K562 (cell line): ENCODE results near the gene CYLC2. TPM values are rescaled to one million over a fixed set of nuclear protein-coding genes. Genes with fewer than 3 reads are reported as not detected.

Experiments
- ATAC-seq: fragments of 200-7000 bp; cut with Tn5 transposase; 3 replicates; pipeline ENCODE4 v1.9.1; 2020; ENCODE audit warnings: moderate library complexity
- BruUV-seq: library from RNA; stranded (reverse); fragments of 400-500 nt; replicated peaks from 2 replicates; lab custom pipeline; 2021; lab: Mats Ljungman, UMichigan
- CTCF ChIA-PET: fragments of 300-600 bp; formaldehyde crosslinking; extraction: SDS; loops from one replicate; lab custom pipeline; 2021; ENCODE audit warnings: low intra/inter-chr PET ratio; lab: Yijun Ruan, JAX
- POLR2A ChIA-PET: fragments of 300-600, 350-650 bp; sonication (Branson Sonifier 250); formaldehyde crosslinking; extraction: SDS; loops from one replicate; lab custom pipeline; 2021; ENCODE audit warnings: antibody characterized with exemption, inconsistent platforms; lab: Yijun Ruan, JAX
- DNase-seq, 4 experiments: peaks; one replicate each; pipeline versions ENCODE4 v3.0.0 to v3.0.0-alpha.2; 2011 to 2018; ENCODE audit warnings: low spot score in 3 of 4, mixed read lengths in 3 of 4; ENCODE audit errors: extremely low read depth in 1 of 4
- FAIRE-seq: peaks from 2 replicates; lab custom pipeline; 2011; peaks lifted over from hg19 to GRCh38; lab: Jason Lieb, UNC
- H2AFZ ChIP-seq: 2 replicates; pipeline ENCODE4 v1.6.0; 2011; ENCODE audit warnings: low read depth, low read length, control low read depth, inconsistent platforms
- H3K27ac ChIP-seq: fragments of 200-600 bp; 3 replicates; pipeline ENCODE4 v1.8.0; 2011; ENCODE audit warnings: low read depth, mild to moderate bottlenecking, control low read depth, inconsistent platforms, low read length, moderate library complexity, mixed read lengths; ENCODE audit errors: extremely low read depth
- H3K27me3 ChIP-seq, 2 experiments: fragments of 300-600 bp in 1 of 2; 2 replicates in 1 of 2; 3 replicates in 1 of 2; pipeline versions ENCODE4 v1.6.0 to v1.8.0; 2011; ENCODE audit warnings: inconsistent platforms in 2 of 2, low read length in 2 of 2, mild to moderate bottlenecking in 1 of 2, mixed read lengths in 1 of 2, moderate library complexity in 1 of 2; ENCODE audit not compliant: control insufficient read depth in 2 of 2, insufficient read depth in 2 of 2
- H3K36me3 ChIP-seq: fragments of 300-600 bp; 3 replicates; pipeline ENCODE4 v1.8.0; 2011; ENCODE audit warnings: mild to moderate bottlenecking, low read length, inconsistent platforms; ENCODE audit not compliant: control insufficient read depth, insufficient read depth
- H3K4me1 ChIP-seq, 2 experiments: fragments of 200-600 bp in 1 of 2; replicated peaks in 1 of 2; 2 replicates in 1 of 2; 3 replicates in 1 of 2; pipeline versions ENCODE4 v1.5.1 to v1.8.0; 2011; ENCODE audit warnings: inconsistent platforms in 2 of 2, low read length in 2 of 2, mild to moderate bottlenecking in 1 of 2, mixed read lengths in 1 of 2, moderate library complexity in 1 of 2; ENCODE audit not compliant: control insufficient read depth in 2 of 2, insufficient read depth in 2 of 2
- H3K4me2 ChIP-seq: 2 replicates; pipeline ENCODE4 v1.6.1; 2011; ENCODE audit warnings: low read length, control low read depth, inconsistent platforms, mixed read lengths; ENCODE audit not compliant: insufficient read depth
- H3K4me3 ChIP-seq: fragments of 200-600 bp; sonication (generic), shearing (Covaris generic); 2 replicates; pipeline ENCODE4 v1.5.1; 2016; ENCODE audit warnings: control low read depth, inconsistent platforms
- H3K79me2 ChIP-seq: fragments of 200-600 bp; 3 replicates; pipeline ENCODE4 v1.8.0; 2011; ENCODE audit warnings: low read length, inconsistent platforms; ENCODE audit not compliant: control insufficient read depth, insufficient read depth
- H3K9ac ChIP-seq, 2 experiments: 2 replicates each; pipeline versions ENCODE4 v1.6.0 to v1.6.1; 2011; ENCODE audit warnings: low read depth in 2 of 2, low read length in 2 of 2, control low read depth in 1 of 2, inconsistent platforms in 1 of 2, mild to moderate bottlenecking in 1 of 2, mixed read lengths in 1 of 2; ENCODE audit not compliant: insufficient read depth in 1 of 2
- H3K9me1 ChIP-seq: one replicate; pipeline ENCODE4 v1.6.0; 2011; ENCODE audit warnings: inconsistent platforms, mild to moderate bottlenecking, low read length, moderate library complexity; ENCODE audit not compliant: control insufficient read depth, insufficient read depth
- H3K9me3 ChIP-seq: replicated peaks from 2 replicates; pipeline ENCODE4 v1.5.1; 2011; ENCODE audit warnings: low read depth, low read length, inconsistent platforms; ENCODE audit not compliant: control insufficient read depth, insufficient read depth
- H4K20me1 ChIP-seq: replicated peaks from 2 replicates; pipeline ENCODE4 v1.6.1; 2011; ENCODE audit warnings: low read length, inconsistent platforms, mixed read lengths; ENCODE audit not compliant: control insufficient read depth, insufficient read depth
- ZNF407 ChIP-seq: fragments of 450-650 bp; IDR thresholded peaks from 2 replicates; pipeline ENCODE4 v1.6.1; 2016; ENCODE audit warnings: low read depth
- WGBS: fragments of 100-300 bp; shearing (Covaris generic); methylation state at CpG from one replicate; pipeline ENCODE4 v1.1.6; 2016; ENCODE audit warnings: low coverage, mixed read lengths; ENCODE audit not compliant: insufficient coverage; ENCODE audit errors: missing lambda C conversion rate; 5-methylcytosine and 5-hydroxymethylcytosine counted together
- in situ Hi-C: fragments of 300-500 bp; cut with MboI; formaldehyde crosslinking; loops from 4 replicates; pipeline ENCODE4 v1.15.0; 2018; ENCODE audit warnings: inconsistent platforms, mixed read lengths
- intact Hi-C: fragments of 100-400 bp; cut with micrococcal nuclease; formaldehyde crosslinking; loops from 2 replicates; pipeline ENCODE4 v1.14.2; 2022
- polyA plus RNA-seq, 8 experiments: library from polyadenylated mRNA; depleted of rRNA in 4 of 8; stranded (reverse) in 5 of 8; unstranded in 3 of 8; fragments of >200 nt; fragmentation: Nextera tagmentation in 2 of 8; fragmentation: Illumina TruSeq in 1 of 8; extraction: Ambion mirVana in 2 of 8; extraction: Trizol in 1 of 8; gene quantifications; 2 replicates each; pipeline versions ENCODE4 v1.2.1 to v1.2.3, GENCODE V29; 2011 to 2014; ENCODE audit warnings: inconsistent platforms in 1 of 8, missing spikeins in 1 of 8
- small RNA-seq: library from RNA; depleted of rRNA; stranded (forward); fragments of <200 nt; gene quantifications from one replicate; pipeline ENCODE3, GENCODE V24; 2014
- total RNA-seq, 7 experiments: library from RNA; depleted of rRNA in 6 of 7; stranded (reverse); fragments of >200 nt in 6 of 7; fragmentation: Illumina TruSeq in 2 of 7; extraction: Trizol in 2 of 7; gene quantifications; 2 replicates each; pipeline versions ENCODE4 v1.2.1 to v1.2.3, GENCODE V29; 2011 to 2021; ENCODE audit warnings: low replicate concordance in 1 of 7

The CYLC2 gene
- total and polyA plus RNA-seq, 9 of the 15 experiments (the other 6 are each of a cell fraction or from before 2014, with no cell fraction given), result not detected

GRCh38 chr9:103041961-103042360 is 46.8 kb downstream of the CYLC2 start:
- no peak for FAIRE-seq
- no peaks in the 10 kb centered on the region for H3K9me1 ChIP-seq
- CTCF ChIA-PET, result no interaction called here
- no peaks in the 10 kb centered on the region for H3K79me2 ChIP-seq
- POLR2A ChIA-PET, result no interaction called here
- no peaks in the 10 kb centered on the region for H3K36me3 ChIP-seq
- no peaks in the 10 kb centered on the region for H3K9me3 ChIP-seq
- no peaks in the 10 kb centered on the region for H3K27me3 ChIP-seq
- H3K4me1 ChIP-seq, result no peaks in the 10 kb centered on the region
- no peak overlapping the region for H3K4me3 ChIP-seq
- intact Hi-C loops (no loop called here), in situ Hi-C loops (no loop called here)
- no peaks in the 10 kb centered on the region for H4K20me1 ChIP-seq
- H3K4me2 ChIP-seq, result no peak overlapping the region
- H3K27ac ChIP-seq, result no peak overlapping the region
- ATAC-seq, result no peak
- no peak for TF ChIP-seq ZNF407
- 0% methylated on average over 3 of the region's 3 CpGs for WGBS
- no TSS peak for BruUV-seq
- H2AFZ ChIP-seq, result no peak overlapping the region
- DNase-seq, result no peak
- H3K9ac ChIP-seq, result no peak overlapping the region

Small RNAs within 50 kb of the gene (small RNA-seq; reads per million reads assigned to genes)
- not detected for gene AL589823.1
